Measurements from ENCODE around the gene BAIAP2L1.

DNA sequence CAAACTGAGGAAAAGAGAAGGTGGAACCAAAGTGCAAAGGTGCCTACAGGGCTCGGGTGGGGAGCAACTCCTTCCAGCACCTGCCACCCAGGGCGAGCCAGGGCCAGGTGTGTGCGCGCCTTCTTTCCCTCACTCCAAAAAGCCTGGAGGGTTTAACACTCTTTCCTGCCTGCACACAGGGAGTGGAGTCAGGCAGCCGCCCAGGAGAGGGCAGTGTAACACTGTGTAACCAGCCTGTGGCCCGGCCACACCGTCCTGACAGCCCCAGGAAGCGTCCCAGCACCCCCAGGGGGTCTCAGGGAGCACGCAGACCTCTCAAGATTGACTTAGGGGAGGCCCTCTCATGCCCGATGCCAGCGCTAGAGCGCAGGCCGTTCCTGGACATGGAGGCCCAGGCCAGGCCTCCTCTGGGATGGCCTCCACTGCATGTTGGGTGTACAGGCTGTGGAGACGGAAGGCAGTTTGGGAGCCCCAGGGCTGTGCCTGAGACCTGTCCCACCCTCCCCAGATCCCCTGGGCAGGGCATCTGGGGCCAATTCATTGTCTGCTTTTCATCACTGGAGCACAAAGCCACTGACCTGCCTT lies 106.0 kb downstream of the BAIAP2L1 start:
- no peak for TF ChIP-seq JUNB (IDR thresholded peaks at IDR 0.05; ENCODE audit: unreplicated experiment)
- TF ChIP-seq, protein P1, sequence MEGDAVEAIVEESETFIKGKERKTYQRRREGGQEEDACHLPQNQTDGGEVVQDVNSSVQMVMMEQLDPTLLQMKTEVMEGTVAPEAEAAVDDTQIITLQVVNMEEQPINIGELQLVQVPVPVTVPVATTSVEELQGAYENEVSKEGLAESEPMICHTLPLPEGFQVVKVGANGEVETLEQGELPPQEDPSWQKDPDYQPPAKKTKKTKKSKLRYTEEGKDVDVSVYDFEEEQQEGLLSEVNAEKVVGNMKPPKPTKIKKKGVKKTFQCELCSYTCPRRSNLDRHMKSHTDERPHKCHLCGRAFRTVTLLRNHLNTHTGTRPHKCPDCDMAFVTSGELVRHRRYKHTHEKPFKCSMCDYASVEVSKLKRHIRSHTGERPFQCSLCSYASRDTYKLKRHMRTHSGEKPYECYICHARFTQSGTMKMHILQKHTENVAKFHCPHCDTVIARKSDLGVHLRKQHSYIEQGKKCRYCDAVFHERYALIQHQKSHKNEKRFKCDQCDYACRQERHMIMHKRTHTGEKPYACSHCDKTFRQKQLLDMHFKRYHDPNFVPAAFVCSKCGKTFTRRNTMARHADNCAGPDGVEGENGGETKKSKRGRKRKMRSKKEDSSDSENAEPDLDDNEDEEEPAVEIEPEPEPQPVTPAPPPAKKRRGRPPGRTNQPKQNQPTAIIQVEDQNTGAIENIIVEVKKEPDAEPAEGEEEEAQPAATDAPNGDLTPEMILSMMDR (conservative IDR thresholded peaks at IDR 0.05; ENCODE audit: low read depth in 2 of 2): peak; percentile 75 to 93

Measured in GM23338 (cell line).